Fibroblast of mammary gland (primary cell): ENCODE data around the gene MAN1A2.
A peak's percentile ranks its signal among the peaks of the same experiment; 100 is the strongest.

Source experiments
- DNase-seq: peaks from one replicate; pipeline ENCODE4 v3.0.0-alpha.2; 2010; ENCODE audit warnings: low read depth
- H3K4me3 ChIP-seq: 2 replicates; pipeline ENCODE4 v1.5.1; 2011; ENCODE audit warnings: low read depth, mild to moderate bottlenecking, low read length, moderate library complexity; ENCODE audit not compliant: control insufficient read depth
- TF ChIP-seq, protein P1 (sequence below): conservative IDR thresholded peaks from 2 replicates; pipeline ENCODE4 v1.5.1; 2011; ENCODE audit warnings: low read depth, low read length, inconsistent platforms; ENCODE audit not compliant: control insufficient read depth, insufficient read depth

MAN1A2 gene

DNA sequence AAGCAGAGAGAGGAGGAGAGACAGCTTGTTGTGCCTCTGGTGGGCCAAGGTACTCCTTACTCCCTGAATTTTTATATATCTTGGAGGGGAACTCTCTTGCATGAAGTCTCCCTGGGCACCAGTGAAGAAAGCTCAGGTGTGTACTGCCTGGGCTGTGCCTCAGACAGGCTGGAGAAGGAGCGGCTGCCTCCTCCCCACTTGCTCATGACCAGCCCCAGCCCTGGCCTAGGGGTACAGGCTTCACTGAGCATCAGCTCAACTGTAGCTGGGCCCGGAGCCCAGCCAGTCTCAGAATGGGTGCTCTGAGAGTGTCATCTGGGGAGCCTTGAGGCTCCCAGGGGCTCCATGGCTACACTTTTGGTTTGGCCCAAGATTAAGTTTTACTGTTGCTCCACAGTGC, 193.8 kb downstream of the MAN1A2 start:
- TF ChIP-seq, protein P1, sequence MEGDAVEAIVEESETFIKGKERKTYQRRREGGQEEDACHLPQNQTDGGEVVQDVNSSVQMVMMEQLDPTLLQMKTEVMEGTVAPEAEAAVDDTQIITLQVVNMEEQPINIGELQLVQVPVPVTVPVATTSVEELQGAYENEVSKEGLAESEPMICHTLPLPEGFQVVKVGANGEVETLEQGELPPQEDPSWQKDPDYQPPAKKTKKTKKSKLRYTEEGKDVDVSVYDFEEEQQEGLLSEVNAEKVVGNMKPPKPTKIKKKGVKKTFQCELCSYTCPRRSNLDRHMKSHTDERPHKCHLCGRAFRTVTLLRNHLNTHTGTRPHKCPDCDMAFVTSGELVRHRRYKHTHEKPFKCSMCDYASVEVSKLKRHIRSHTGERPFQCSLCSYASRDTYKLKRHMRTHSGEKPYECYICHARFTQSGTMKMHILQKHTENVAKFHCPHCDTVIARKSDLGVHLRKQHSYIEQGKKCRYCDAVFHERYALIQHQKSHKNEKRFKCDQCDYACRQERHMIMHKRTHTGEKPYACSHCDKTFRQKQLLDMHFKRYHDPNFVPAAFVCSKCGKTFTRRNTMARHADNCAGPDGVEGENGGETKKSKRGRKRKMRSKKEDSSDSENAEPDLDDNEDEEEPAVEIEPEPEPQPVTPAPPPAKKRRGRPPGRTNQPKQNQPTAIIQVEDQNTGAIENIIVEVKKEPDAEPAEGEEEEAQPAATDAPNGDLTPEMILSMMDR = no peak
- no peak for DNase-seq
- no peak overlapping the region for H3K4me3 ChIP-seq

DNA sequence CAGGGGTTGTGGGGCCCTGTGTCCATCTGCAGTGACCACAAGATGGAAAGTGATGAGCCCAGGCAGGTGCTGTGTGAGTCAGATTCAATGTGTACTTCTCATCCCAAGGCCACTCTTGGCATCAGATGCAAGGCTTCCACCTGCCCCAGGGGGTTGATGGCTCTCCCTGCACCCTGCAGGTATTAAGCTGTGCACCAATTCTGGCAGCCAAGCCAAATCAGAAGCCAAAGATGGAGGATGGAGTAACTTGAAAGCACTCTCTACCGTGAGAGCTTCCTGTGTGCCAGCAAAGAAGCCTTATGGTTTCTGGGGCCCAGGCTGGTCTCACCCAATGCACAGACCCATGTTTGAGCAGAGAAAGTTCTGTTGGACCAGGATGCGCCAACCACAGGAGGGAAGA, 194.3 kb downstream of the MAN1A2 start:
- H3K4me3 ChIP-seq = no peak overlapping the region
- TF ChIP-seq, protein P1 = no peak
- DNase-seq = no peak

DNA sequence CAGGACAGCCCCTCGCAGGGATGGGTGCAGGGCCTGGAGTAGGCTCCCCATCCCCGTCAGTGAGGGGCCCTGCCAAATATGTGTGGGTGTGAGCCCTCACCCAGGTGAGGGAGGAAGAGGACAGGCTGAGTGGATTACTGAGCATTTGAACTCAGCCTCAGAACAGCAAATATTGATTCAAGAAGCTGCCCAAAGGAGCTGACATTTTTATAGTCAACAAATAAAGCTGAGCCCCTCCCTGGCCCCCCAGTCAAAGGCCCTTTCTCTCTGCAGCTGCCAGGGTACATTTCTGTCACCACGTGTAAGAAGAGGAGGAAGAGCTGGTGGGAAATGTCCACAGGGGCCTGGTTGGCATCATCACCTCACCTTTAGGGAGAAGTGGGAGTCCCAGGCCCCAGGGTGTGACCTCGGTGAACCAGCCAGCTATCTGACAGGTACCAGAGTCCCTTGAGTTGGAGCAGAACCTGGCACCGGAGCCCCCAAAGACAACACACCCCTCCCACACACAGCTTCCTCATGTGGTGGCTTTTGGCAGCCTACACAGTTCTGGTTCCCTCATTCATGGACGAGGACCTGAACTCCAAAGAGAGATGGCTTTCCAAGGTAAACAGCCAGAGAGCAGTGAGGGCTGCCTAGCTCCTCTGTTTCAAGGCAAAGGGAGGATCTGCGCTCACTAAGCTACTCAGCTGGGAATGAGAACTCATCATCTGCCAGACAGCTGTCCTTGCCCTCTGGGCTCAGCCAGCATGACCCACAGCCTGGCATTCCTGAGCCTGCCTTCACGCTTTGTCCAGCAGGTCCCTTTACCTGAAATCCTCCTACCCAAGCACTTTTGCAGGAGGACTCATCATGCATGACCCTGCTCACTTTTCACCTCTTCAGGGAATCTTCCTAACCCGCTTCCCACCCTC, 195.6 kb downstream of the MAN1A2 start:
- TF ChIP-seq, protein P1 = no peak
- no peak for DNase-seq

GRCh38 chr1:117563492-117563875, 196.2 kb downstream of the MAN1A2 start:
- TF ChIP-seq, protein P1 = no peak
- H3K4me3 ChIP-seq = no peak overlapping the region
- DNase-seq = no peak

More for the DNA sequence above, 195.6 kb downstream of the MAN1A2 start:
- H3K4me3 ChIP-seq = no peak overlapping the region

- DNase-seq = no peak
- TF ChIP-seq, protein P1 = no peak
- H3K4me3 ChIP-seq = no peak overlapping the region
These were observed 197.2 kb downstream of the MAN1A2 start for GRCh38 chr1:117564227-117565075.

DNA sequence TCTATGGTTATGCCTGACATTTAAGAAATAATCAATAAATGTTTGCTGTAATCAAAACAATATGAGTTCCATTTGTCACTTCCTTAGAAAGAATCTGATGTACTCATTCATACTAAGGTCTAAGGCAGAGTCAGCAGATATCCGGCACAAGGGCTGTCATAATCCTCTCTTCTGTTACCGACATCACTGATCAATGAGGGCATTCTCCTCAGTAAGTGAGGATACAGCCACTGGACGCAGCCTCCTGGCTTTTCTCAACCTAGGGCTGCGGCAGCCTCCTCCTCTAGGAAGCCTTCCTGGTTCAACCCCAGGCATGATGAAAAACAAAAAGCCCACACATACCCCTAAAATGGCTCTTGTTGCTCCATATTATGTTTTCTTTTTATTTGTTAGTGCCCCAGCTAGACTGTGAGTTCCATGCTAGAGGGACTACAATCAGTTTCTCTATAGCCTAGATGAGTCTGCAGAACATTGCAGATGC, 197.9 kb downstream of the MAN1A2 start:
- TF ChIP-seq, protein P1 = no peak
- peak; percentile 2 for DNase-seq
- no peak overlapping the region for H3K4me3 ChIP-seq
